ACC112 (cell line): ENCODE data around the gene SLCO3A1.

ENCODE experiments used
- H2AFZ ChIP-seq: fragments of 200-600 bp; sonication (generic); one replicate; pipeline ENCODE4 v1.6.0; 2017; ENCODE audit warnings: antibody characterized with exemption, low read length; ENCODE audit not compliant: unreplicated experiment
- H3K27ac ChIP-seq: fragments of 200-600 bp; sonication (generic); 2 replicates; pipeline ENCODE4 v1.5.1; 2014; ENCODE audit warnings: low read depth, mild to moderate bottlenecking, antibody characterized with exemption, low read length, moderate library complexity
- H3K27me3 ChIP-seq: fragments of 200-600 bp; sonication (generic); 2 replicates; pipeline ENCODE4 v1.6.1; 2014; ENCODE audit warnings: mild to moderate bottlenecking, antibody characterized with exemption, low read length, moderate library complexity, mixed read lengths; ENCODE audit not compliant: insufficient read depth
- H3K36me3 ChIP-seq: fragments of 200-600 bp; sonication (generic); 2 replicates; pipeline ENCODE4 v1.6.1; 2016; ENCODE audit warnings: mild to moderate bottlenecking, antibody characterized with exemption, low read length, moderate library complexity, mixed read lengths; ENCODE audit not compliant: insufficient read depth
- H3K4me1 ChIP-seq: fragments of 200-600 bp; sonication (generic); one replicate; pipeline ENCODE4 v1.6.1; 2016; ENCODE audit warnings: low read length, mixed read lengths; ENCODE audit not compliant: insufficient read depth, unreplicated experiment, control insufficient read depth
- H3K4me3 ChIP-seq: fragments of 200-600 bp; sonication (generic); 2 replicates; pipeline ENCODE4 v1.5.1; 2014; ENCODE audit warnings: mild to moderate bottlenecking, low read depth, low read length
- H3K79me2 ChIP-seq: fragments of 200-600 bp; sonication (generic); one replicate; pipeline ENCODE4 v1.6.0; 2016; ENCODE audit warnings: low read length; ENCODE audit not compliant: control insufficient read depth, unreplicated experiment, insufficient read depth

SLCO3A1 gene

GRCh38 chr15:91936182-91936775 is 82.8 kb downstream of the SLCO3A1 start:
- H3K27ac ChIP-seq = no peak overlapping the region
- no peak overlapping the region for H2AFZ ChIP-seq
- peaks cover 9% of the 10 kb centered on the region for H3K4me1 ChIP-seq
- H3K4me3 ChIP-seq = no peak overlapping the region
- no peaks in the 10 kb centered on the region for H3K36me3 ChIP-seq
- H3K79me2 ChIP-seq = peaks cover 8% of the 10 kb centered on the region
- H3K27me3 ChIP-seq = no peaks in the 10 kb centered on the region

DNA sequence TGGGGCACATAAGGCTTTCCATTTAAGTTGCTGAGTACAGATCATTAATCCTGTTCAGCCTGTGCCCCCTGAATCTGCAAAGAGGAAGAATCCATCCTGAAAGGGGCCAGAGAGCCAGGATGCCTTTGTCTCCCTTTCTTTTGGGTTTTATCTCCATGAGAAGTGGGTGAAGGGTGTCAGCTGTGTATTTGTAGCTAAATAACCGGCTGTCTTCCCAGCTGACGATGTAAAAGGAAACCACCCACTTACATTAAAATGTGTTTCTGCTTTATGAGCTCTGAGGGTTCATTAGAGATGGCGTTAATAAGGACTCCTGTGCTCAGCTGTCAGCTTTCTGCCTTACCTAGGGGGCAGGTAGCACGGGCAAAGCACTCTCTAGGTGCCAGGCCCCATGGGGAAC is 83.4 kb downstream of the SLCO3A1 start:
- peaks cover 8% of the 10 kb centered on the region for H3K79me2 ChIP-seq
- no peak overlapping the region for H2AFZ ChIP-seq
- no peak overlapping the region for H3K27ac ChIP-seq
- H3K36me3 ChIP-seq = no peaks in the 10 kb centered on the region
- H3K4me3 ChIP-seq = no peak overlapping the region
- peaks cover 14% of the 10 kb centered on the region for H3K4me1 ChIP-seq
- H3K27me3 ChIP-seq = no peaks in the 10 kb centered on the region

DNA sequence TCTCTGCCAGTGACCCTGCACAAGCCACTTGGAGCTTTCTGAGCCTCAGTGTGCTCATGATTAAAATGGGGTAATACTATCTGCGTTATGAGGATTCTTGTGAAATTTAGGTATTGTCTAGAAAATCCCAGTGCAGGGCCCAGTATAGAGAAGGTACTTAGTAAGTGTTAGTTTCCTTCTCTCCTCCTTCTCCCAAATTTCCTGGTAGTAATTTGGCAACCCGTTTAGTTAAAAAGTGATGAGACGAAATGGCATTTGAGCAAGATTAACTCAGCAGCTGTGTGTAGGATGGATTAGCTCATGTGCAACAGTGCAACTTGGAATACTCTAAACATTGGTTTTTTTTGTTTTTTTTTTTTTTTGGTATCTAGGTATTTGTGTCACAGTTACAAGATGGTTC is 84.6 kb downstream of the SLCO3A1 start:
- H3K4me3 ChIP-seq = no peak overlapping the region
- no peaks in the 10 kb centered on the region for H3K36me3 ChIP-seq
- H3K79me2 ChIP-seq = peaks cover 11% of the 10 kb centered on the region
- H3K27me3 ChIP-seq = no peaks in the 10 kb centered on the region
- peaks cover 25% of the 10 kb centered on the region for H3K4me1 ChIP-seq
- H2AFZ ChIP-seq = no peak overlapping the region
- H3K27ac ChIP-seq = no peak overlapping the region

DNA sequence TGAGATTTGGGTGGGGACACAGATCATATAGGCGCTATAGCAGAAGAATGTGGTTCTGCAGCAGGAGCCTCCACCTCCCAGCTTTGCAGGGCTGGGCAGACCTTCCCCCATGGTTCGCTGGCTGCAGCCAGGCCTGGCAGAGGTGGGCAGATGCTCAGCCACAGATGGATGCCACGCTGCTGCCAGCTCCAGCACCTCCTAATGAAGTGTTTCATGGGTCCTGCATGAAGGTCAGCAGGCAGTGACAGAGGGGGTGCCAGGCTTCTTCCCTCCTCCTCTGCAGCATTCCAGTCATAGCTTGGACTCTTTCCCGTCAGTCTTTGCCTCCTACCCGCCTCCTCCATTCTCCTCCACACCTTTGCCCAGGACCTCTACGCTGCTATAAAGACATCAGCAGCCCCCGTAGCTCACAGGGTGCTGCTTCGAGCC is 85.9 kb downstream of the SLCO3A1 start:
- Histone ChIP-seq H3K79me2 (peaks cover 20% of the 10 kb centered on the region), H3K36me3 (no peaks in the 10 kb centered on the region), H3K4me3 (no peak overlapping the region), H2AFZ (no peak overlapping the region), H3K4me1 (peaks cover 34% of the 10 kb centered on the region), H3K27me3 (no peaks in the 10 kb centered on the region), H3K27ac (no peak overlapping the region)

DNA sequence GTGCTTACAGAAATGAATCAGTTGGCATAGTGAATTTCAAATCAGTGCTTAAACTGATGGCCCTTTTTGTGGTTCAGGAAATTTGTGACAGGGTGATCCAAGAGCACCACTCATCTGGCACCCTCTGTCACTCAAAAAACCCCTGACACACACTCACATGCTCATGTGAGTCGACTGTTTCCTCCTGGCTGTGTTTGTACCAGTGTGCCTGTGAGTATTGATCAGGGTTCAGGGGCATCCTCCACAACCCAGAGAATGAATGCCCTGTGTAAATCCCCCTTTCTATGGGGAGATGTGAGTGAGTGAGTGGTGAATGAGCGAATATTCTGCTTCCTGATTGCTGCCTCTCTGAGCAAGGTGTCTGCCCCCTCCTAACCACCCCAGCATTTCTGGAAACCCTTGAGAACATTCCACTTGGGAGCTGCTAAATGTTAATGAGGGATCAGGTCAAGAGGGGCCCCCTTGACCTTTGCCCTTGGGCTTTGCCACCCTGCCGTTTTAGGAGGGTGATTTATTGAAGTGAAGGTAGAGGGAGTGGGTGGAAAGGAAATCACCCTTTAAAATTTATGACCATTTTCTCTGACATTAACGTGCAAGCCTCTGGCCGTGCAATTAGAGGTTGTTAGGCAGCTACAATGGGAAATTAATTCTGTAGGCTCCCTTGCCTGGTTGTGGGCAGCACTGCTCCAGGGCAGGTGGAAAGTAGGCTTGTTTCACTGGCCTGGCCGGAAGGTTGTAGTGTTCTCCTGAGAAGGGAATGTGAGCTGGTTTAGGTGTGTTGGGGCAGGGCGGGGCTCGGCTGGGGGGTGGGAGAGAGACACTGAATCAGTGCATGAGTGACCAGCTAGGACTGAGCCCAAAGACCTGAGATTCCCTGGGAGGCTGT is 87.2 kb downstream of the SLCO3A1 start:
- Histone ChIP-seq H3K27me3 (no peaks in the 10 kb centered on the region), H3K36me3 (no peaks in the 10 kb centered on the region), H3K79me2 (peaks cover 24% of the 10 kb centered on the region), H3K4me3 (no peak overlapping the region), H3K27ac (no peak overlapping the region), H2AFZ (no peak overlapping the region), H3K4me1 (peaks cover 34% of the 10 kb centered on the region)

DNA sequence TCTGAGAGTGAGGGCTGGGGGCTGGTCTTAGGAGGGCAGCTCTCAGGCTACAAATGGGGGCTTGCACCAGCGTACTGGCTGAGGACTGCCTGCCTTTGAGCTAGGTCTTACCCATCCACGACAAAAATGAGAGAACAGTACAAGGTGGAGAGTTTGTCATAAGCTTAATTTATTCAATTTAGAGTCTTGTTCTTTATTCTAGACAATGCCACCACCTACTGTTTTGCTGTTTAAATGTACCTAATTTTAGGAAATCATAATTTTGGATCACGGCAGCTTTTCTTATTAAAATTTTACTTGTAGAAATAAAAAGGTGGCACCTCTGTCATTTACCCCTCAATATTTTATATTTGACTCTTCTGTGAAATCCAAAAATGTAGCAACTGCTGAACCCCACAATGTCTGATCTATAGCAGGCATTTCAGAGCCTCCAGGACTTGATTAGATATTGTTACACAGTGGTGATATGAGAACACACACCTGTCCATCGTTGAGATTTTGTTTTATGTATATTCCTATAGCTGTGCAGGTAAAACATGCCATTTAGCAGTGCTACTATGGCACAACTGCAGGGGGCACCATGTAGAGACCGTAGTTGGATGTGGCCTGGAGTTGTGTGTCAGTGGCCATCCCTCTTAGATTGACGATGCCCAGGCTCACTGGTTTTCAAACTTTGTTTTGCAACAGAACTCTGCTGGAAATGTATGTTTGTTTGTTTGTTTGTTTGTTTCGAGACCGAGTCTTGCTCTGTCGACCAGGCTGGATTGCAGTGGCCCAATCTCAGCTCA is 88.6 kb downstream of the SLCO3A1 start:
- Histone ChIP-seq H3K4me3 (peak overlapping the region; percentile 66), H3K4me1 (peaks cover 44% of the 10 kb centered on the region), H3K27ac (peak overlapping the region; percentile 77), H3K36me3 (no peaks in the 10 kb centered on the region), H3K79me2 (peaks cover 26% of the 10 kb centered on the region), H2AFZ (no peak overlapping the region), H3K27me3 (no peaks in the 10 kb centered on the region)

DNA sequence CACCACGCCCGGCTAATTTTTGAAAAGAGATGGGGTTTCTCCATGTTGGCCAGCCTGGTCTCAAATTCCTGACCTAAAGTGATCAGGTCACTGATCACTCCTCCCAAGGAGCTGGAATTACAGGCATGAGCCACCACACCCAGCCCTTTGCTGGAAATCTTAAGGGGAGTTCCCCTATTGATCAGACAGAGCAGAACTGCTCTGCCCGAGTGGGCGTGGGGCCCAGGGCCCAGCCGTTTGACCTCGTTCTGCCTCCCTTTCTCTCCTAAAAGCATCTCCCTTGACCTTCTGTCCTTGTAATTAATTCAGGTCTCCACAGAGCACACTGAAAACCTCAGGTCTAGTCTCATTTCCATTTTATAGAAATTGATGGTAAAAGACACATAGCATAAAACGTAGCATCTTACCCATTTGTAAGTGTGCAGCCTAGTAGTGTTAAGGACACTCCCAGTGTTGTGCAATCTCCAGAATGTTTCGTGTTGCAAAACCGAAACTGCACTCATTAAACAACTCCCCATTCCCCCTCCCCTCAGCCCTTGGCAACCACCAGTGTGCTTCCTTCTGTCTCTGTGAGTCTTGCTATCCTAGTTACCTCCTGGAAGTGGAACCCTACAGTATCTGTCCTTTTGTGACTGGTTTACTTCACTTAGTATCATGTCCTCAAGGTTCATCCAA is 89.3 kb downstream of the SLCO3A1 start:
- H3K4me3 ChIP-seq = peak overlapping the region; percentile 66
- peak overlapping the region; percentile 77 for H3K27ac ChIP-seq
- H3K36me3 ChIP-seq = no peaks in the 10 kb centered on the region
- H3K79me2 ChIP-seq = peaks cover 31% of the 10 kb centered on the region
- H3K27me3 ChIP-seq = no peaks in the 10 kb centered on the region
- peaks cover 52% of the 10 kb centered on the region for H3K4me1 ChIP-seq
- peak overlapping the region; percentile 58 for H2AFZ ChIP-seq

DNA sequence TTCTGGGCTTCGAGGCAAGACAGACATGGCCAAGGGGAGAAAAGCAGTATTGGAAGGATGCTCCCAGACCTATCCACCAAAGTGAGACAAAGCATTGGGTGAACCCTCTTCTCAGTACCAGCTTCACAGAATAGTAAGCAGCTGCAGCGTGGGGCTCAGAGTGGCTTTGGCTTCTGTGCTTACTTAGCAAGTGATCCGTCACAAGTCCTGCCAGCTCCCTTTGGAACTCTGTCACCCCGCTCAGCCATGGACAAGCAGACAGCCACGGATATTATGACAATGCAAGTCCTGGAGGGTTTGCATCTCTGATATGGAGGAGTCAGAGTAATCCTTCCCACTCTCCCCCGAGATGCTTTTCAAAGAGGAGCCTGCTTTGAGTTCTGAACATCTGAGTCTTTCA is 90.8 kb downstream of the SLCO3A1 start:
- no peaks in the 10 kb centered on the region for H3K36me3 ChIP-seq

DNA sequence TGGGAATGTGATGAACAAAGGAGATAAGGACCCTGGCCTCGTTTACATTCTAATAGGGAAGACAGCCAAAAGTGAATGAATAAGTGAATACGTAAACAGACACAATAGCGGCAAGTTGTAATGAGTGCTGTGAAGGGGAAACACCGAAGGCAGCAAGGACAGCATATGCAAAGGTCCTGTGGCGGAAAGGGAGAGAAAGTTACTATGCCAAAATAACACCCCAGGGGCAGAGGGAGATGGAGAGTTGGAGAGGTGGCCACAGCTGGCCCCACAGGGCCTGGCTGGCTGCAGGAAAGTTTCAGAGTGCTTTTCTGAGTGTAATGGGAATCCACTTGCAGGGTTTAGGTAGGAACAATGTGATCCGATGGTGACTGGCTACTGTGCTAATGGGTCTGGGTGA is 91.9 kb downstream of the SLCO3A1 start:
- Histone ChIP-seq H3K36me3 (no peaks in the 10 kb centered on the region), H3K27ac (no peak overlapping the region), H3K4me3 (no peak overlapping the region), H2AFZ (no peak overlapping the region), H3K27me3 (no peaks in the 10 kb centered on the region), H3K79me2 (peaks cover 40% of the 10 kb centered on the region), H3K4me1 (peaks cover 64% of the 10 kb centered on the region)

More for the DNA sequence above, 90.8 kb downstream of the SLCO3A1 start:
- Histone ChIP-seq H2AFZ (no peak overlapping the region), H3K4me1 (peaks cover 64% of the 10 kb centered on the region), H3K27ac (no peak overlapping the region), H3K79me2 (peaks cover 35% of the 10 kb centered on the region), H3K4me3 (no peak overlapping the region), H3K27me3 (no peaks in the 10 kb centered on the region)

DNA sequence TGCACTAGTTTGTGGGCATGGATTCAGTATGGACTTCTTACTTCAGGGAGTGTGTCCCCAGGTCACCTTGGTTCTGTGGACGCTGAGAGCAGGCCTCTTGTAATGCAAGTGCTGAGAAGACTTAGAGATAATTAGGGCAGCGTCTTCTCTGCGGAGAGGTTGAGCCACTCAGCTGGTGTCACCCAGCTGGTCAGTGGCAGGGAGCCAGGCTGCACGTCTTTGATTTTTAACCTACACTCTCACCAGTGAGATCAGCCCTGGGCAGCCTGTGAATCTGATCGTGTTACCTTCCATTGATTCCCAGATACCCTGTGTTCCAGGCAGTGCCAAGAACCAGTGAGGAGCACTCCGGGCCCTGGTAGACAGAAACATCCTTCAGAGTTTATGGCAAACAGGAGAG is 92.6 kb downstream of the SLCO3A1 start:
- peaks cover 64% of the 10 kb centered on the region for H3K4me1 ChIP-seq
- no peaks in the 10 kb centered on the region for H3K27me3 ChIP-seq
- H3K4me3 ChIP-seq = no peak overlapping the region
- no peak overlapping the region for H3K27ac ChIP-seq
- H3K79me2 ChIP-seq = peaks cover 36% of the 10 kb centered on the region
- H2AFZ ChIP-seq = no peak overlapping the region
- no peaks in the 10 kb centered on the region for H3K36me3 ChIP-seq
